GM19099 (cell line): Measurements from ENCODE around the gene ARID5B.

Experiments
- POLR2A ChIP-seq: IDR thresholded peaks from 3 replicates; pipeline ENCODE4 v1.6.1; 2011; ENCODE audit warnings: low read depth; ENCODE audit not compliant: insufficient read length; ENCODE audit errors: extremely low read depth

Gene ARID5B

GRCh38 chr10:61975391-61975932, 74.0 kb downstream of the ARID5B start:
- no peak for TF ChIP-seq POLR2A

DNA sequence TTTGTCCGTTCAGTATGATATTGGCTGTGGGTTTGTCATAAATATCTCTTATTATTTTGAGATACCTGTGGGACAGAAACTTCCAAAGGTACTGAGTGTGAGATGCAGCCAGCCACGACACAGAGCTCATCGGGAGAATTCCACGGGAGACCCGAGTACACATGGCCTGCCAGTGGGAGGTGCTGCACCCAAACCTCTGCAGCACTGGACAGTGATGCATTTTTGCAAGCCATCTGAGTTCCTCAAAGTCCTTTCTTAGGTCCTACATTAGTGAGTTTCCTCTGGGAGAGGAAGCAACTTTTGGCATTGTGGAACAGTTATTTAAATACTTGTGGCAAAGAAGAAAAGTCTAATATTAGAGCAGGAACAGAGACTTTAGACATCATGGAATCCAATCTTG, 77.5 kb downstream of the ARID5B start:
- TF ChIP-seq POLR2A: no peak

DNA sequence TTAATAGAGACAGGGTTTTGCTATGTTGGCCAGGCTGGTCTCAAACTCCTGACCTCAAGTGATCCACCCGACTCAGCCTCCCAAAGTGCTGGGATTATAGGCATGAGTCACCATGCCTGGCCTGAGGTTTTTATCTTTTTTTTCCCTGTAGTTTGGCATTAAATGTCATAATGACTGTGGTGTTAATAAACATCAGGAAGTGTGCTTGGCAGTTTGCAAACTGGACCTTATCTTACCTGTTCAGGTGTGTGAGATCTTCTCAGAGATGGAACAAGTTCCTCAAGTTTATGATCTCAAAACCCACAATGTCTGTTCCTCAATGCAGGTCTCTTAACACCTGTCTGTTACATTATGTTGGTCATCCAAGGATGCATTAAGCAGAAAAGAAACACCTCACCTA, 80.0 kb downstream of the ARID5B start:
- TF ChIP-seq POLR2A: no peak

DNA sequence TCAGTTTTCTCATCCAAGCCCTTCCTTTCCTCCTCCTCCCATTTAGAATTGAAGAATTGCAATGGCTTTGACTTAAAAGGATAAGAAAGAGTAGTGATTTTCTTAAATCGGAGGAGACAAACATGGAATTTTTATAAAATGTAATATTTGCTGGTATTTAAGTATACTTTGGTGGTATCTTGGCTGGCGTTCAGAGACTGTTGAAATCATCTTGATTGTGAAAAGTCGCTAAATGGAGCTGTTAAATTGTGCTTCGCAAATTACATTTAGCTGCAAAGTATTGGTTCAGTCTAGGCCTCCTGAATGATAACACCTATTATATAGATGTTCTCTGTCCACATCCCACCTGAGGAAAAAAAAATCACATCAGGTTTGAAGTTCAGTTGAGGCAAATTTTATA, 81.8 kb downstream of the ARID5B start:
- TF ChIP-seq POLR2A: no peak

- no peak for TF ChIP-seq POLR2A
Measured at GRCh38 chr10:61984803-61985418, 83.4 kb downstream of the ARID5B start.

DNA sequence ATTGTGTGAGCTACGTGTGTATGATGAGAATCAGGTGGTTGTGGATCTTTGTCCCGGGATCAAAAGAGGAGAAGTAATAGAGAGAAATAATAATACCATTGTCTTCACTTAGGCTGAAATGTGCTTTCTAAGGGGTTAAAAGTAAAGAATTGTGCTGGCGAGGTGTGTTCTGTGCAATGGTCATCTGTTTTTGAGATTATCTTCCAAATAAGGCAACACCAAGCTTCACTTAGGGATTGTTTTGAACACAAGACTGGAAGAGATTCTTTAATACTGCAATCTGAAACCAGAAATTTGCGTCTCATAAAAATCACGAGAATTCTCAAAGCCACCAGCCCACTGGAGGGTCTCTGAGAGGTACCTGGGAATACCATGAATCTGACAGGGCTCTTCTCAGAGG, 84.2 kb downstream of the ARID5B start:
- no peak for TF ChIP-seq POLR2A

DNA sequence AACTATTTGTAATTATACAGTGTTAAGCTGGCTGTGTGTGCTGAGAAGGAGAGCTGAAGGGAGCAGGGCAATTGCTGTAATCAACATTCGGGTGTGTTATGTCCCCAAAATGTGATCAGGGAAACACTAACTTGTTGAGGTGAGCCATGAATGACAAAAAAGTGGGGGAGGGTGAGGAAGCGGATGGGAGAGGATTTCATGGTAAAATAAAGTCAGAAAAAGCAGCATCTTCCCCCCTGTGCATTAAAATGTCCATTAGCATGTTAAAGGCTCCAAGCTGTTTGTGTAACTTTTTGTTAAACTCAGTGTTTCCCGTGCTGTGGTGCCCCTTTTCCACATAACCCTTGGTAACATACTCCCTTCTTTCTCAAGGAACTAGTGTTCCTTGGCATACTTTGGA, 84.9 kb downstream of the ARID5B start:
- TF ChIP-seq POLR2A: no peak

- TF ChIP-seq POLR2A: peak; percentile 14
Measured at GRCh38 chr10:61986788-61987492, 85.4 kb downstream of the ARID5B start.

GRCh38 chr10:61987537-61987936, 86.0 kb downstream of the ARID5B start:
- no peak for TF ChIP-seq POLR2A

DNA sequence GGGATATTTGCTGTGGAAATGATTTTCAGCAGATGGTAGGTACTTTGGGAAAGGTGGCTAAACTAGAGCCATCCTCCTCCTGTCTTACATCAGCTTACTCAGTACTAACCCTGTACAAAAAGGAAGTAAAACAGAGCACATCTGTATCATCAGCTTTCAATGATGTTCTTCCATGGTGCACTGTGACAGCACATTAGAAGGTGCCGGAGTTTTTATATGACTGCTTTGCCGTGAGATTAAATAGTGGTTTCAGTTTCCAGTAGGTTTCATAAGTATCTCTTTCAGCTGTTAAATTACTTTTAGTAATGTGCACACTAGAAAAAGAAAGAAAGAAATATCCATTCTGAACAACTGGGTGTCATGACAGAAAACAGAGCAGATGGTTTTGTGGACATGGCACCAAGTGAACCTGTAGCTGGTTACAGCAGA, 86.5 kb downstream of the ARID5B start:
- TF ChIP-seq POLR2A: no peak

GRCh38 chr10:61989995-61990760, 88.7 kb downstream of the ARID5B start:
- no peak for TF ChIP-seq POLR2A

GRCh38 chr10:61990761-61991135, 89.2 kb downstream of the ARID5B start:
- TF ChIP-seq POLR2A: no peak

DNA sequence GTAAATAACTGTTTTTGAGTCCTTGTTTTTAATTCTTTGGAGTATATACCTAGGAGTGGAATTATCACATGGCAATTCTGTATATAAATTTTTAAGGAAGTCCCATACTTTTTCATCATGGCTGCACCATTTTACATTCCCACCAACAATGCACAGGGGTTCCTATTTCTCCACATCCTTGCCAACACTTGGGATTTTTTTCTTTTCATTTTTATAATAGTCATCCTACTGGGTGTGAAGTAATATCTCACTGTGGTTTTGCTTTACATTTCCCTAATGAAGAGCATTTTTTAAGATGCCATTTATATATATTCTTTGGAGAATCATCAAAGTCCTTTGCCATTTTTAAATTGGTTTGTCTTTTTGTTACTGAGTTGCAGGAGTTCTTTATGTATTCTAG, 89.7 kb downstream of the ARID5B start:
- no peak for TF ChIP-seq POLR2A

DNA sequence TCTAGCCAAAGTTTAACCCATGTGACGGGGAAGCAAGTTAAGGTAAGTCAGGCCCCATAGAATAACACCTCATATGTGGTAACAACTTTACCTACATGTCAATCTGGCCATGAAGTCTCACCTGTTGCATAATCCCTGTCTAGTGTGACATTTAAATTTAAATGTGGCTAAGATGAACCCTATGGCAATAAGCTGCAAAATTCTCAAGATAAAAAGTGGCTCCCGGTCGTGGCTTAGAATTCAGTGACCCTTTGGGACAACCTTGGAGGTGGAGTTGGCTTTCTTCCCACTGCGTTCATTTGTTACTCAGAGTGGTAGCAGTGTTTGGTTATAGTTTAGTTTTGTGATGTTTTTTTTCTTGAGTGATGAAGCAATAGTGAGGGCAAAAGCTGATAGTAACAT, 90.6 kb downstream of the ARID5B start:
- no peak for TF ChIP-seq POLR2A
